CD4-positive, alpha-beta T cell treated with Interleukin-17A for 1 hour (primary cell): ENCODE data around the gene CKLF.
"Not testable (repeated sequence)": the region's sequence is repeated elsewhere in the genome, so short reads cannot be mapped to it uniquely, and the experiment has no call there.

ENCODE experiments used
- DNase-seq: peaks from one replicate; pipeline ENCODE4 v3.0.0-alpha.2; 2020

Gene CKLF

DNA sequence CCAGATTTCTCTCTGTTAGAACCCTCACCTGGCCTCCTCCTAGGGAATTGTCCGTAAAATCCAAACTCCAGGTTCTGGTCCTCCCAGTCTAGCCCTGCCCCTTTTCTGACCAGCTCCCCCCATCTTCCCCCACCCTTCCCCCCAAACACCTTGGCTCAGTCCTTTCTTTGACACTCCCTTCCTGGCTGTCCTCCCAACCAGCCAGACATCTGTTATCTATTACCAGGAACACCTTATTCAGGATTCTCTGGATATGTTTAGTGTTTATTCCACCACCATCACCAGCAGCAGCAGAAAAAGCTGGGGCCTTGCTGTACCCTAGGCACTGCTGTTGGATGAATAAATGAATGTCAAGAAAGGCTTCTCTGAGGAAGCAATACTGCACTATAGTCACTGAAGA lies 48.1 kb downstream of the CKLF start:
- no peak for DNase-seq

DNA sequence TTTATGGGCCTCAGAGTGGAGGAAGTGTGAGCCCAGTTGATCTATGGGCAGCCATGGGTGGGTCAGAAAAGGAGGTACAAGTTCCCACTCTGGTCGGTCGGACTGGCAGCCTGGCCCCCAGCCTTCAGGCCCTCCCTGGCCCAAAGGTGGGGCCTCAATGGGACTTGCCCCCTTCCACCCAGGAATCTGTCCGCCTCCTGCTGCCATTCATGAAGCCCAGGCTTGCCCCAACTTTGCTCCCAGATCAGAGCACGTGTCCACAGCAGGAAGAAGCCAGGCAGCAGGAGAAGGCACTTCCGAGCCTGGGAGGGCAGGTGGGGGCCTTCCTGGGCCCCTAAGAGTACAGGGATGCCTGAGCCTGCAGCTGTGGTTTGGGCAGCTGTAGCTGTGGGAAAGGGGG lies 49.1 kb downstream of the CKLF start:
- DNase-seq, result no peak

GRCh38 chr16:66603537-66604375 lies 51.4 kb downstream of the CKLF start:
- DNase-seq, result peak; percentile 88

DNA sequence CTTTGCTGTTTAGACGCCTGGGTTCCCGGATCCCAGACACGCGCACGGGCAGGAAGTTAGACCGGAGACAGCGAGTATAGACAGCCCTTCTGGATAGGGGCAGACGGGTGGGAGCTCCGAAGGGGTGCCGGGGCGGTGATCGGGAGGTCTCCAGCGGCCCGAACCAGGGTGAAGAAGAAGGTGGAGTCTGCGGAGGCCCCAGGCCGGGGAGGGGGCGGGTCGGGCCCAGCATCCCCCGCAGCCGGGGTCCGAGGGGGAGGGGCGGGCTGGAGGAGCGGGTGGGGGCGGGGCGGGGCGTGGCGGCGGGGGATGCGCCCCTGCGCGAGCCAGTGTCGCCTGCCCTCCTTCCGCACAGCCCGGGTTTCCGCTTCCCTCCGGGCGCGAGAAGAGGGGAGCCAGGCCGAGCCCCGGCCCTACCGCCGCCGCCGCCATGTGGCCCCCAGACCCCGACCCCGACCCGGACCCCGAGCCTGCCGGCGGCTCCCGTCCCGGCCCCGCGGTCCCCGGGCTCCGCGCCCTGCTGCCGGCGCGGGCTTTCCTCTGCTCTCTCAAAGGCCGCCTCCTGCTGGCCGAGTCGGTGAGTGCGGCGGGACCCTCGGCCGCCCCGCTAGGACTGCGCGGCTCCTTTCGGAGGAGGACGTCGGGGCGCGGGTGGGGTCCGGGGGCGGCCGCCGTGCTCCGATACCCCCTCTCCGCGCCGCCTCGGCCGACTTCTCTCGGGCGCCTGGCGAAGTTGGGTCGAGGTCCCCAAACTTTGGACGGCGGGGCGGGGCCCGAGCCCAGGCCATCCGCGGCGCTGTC lies 52.2 kb downstream of the CKLF start, which contains the start of gene CMTM3:
Gene CMTM3, plus strand, starts transcription at position 329 of the 801 bp plus-strand sequence. Its CDS starts 102 bp downstream, at position 431.
- DNase-seq, result peak; percentile 77

GRCh38 chr16:66605177-66605978 lies 53.0 kb downstream of the CKLF start:
- DNase-seq, result peak; percentile 38

- DNase-seq, result peak; percentile 28
These were observed 53.8 kb downstream of the CKLF start for GRCh38 chr16:66605979-66606751.

DNA sequence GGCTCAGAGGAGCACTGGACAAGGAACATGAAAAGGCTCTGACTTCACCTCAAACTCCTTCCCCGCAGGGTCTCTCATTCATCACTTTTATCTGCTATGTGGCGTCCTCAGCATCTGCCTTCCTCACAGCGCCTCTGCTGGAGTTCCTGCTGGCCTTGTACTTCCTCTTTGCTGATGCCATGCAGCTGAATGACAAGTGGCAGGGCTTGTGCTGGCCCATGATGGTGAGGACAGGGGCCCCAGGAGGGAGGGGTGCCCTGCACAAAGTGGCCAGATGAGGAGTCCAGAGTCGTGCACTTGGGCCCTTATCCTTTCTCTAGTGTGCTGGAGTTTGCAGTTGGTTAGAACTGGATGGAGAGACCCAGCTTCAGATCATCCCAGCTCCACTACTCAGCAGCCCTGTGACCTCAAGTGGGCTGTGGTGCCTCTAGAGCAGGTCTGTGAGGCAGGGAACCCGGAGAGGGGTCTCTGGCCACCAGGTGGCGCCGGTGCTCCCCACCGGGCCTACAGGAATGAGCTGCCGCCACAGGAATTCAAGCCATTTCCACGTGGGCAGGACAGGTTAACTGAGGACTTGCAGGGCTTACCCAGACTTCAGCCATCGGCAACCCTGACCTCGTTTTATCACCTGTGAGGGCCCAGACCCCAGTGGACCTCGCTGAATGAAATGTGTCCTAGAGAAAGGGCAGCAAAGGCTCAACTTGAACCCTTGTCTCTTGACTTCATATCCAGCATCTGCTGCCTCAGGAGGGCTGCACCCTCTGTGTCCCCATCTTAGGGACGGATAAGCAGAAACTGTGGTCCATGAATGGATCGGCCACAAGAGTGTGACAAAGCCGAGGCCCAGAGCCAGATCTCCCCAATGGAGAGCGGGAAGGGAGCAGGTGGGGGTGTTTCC lies 56.1 kb downstream of the CKLF start:
- DNase-seq, result peak; percentile 84

GRCh38 chr16:66609139-66609510 lies 56.7 kb downstream of the CKLF start:
- DNase-seq, result no peak

- no peak for DNase-seq
These were observed 57.9 kb downstream of the CKLF start for GRCh38 chr16:66610111-66610820.

- not testable (repeated sequence) for DNase-seq
These were observed 59.5 kb downstream of the CKLF start for GRCh38 chr16:66611911-66612310.

DNA sequence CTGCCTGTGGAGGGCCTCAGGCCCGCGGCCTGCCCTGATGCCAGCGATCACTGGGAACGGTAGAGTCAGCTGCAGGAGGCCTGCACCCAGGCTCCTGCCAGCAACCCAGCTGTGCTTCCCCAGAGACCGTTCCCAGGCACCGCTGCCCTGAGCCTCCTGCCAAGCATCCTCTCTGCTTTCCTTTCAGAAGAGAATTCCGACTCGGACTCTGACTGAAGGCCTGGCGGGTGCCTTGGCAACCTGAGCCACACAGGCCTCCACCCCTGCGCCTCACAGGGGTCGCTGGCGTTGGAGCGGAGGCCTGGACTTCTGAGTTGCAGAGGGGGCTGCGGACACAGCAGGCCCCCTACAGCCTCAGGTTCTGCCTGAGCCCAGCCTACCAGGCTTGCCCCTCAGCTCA lies 60.0 kb downstream of the CKLF start:
- no peak for DNase-seq

- no peak for DNase-seq
These were observed 61.9 kb downstream of the CKLF start for GRCh38 chr16:66614161-66614802.
